ENCODE results near the gene CYP24A1.

GRCh38 chr20:54134445-54135220 is 39.2 kb downstream of the CYP24A1 start:
- TF ChIP-seq CTCF (IDR thresholded peaks at IDR 0.05; ENCODE audit: insufficient read depth, low read depth, low read length) = no peak
- TF ChIP-seq EZH2 (IDR thresholded peaks at IDR 0.05; ENCODE audit: insufficient read depth, low read length) = no peak
